HG03565 (cell line): ENCODE data around the gene STK35.

Experiments used
- ATAC-seq: cut with Tn5 transposase; IDR thresholded peaks from one replicate; pipeline ENCODE4 v1.9.1; 2021; ENCODE audit warnings: mild to moderate bottlenecking, moderate library complexity; ENCODE audit not compliant: unreplicated experiment

STK35 gene

DNA sequence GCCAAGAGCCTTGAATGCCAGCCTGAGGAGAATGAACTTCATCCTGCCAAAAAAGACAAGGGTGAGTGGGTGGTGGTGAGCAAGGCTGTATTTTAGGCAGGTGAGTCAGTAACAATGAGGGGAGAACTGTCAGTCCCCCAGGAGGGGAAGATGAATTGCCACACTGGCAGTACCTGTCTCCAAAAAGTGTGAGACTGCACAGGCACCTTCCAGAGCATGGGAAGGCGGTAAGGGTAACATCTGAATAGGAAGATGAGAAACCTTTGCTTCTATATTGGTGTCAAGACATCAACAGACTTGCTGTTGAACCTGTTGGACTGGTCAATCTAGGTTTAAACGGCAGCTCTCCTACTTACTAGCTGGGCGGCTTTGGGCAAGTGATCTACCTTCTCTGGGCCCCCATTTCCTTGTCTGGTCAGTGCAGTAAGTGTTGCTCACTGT, 30.9 kb downstream of the STK35 start:
- no peak for ATAC-seq

DNA sequence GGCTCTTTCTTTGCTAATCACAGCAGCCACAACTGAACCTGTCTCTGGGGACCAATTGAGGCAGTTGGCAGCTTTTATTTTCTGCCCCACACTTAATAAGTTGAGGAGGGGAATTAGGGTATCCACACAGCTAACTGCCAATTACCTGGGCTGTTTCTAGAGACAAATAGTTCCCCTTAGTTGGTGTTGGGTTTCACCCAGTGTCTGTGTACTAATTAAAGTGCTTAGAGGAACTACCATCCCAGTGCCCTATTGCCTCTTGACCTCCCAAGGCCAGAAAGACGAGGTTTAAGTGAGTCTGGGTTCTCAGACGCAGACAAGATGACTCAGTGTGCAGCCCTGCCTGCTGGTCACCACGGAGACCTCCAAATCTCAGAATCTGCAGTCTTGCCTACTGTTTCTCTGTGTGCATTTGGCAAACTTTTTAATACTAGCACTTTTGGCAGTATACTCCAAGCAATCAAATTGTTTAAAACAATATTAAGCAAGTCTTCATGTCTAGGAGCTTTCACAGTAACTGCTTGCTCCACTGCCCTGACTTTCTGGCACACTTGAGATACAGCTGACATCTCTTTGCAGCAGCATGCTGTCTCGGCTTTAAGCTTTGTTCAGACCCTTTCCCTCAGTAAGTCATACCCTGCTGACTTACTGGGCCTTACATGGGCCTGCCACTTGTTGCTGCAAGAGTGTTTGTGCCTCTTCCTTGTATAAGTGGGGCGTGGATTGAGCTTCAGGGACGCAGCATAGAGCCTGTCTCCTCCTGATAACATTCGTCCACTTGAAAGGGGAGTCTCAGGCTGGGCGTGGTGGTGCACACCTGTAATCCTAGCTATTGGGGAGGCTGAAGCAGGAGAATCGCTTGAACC, 31.9 kb downstream of the STK35 start:
- ATAC-seq, result no peak

DNA sequence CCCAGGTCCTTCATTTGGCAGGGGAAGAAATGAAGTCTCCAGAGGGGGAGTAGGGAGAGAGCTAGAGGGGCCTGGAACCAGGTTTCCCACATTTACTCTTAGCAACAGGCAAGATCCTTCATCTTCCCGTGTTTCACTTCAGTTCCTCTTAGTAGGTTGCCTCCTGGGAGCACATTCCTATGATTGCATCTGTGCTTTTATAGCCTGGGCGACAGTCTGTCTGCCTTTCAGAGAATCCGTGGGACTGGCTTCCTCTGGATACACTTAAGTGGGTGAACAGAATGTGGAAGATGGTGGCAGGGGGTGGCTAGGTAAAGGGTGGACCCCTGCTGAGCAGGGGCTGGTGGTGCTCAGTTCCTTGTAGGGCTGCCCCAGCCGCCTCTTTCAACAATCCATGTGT, 33.4 kb downstream of the STK35 start:
- no peak for ATAC-seq

DNA sequence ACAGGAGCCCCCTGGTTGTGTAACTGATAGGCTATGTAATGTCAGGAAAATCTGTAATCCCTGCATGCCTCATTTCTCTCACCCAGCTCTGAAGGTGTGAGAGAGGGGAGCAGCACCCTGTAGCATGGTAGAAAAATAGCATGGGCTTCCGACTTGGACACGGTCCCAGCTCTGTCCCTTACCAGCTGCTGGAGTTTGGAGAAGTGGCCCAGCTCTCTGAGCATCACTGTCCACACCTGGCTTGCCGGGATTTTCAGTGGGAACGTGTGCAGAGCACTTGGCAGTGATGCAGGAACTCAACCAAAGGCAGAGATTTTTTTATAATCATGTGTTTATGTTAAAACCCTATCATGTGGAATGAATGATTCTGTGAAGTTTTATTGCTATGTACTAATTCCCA, 34.6 kb downstream of the STK35 start:
- ATAC-seq, result no peak

DNA sequence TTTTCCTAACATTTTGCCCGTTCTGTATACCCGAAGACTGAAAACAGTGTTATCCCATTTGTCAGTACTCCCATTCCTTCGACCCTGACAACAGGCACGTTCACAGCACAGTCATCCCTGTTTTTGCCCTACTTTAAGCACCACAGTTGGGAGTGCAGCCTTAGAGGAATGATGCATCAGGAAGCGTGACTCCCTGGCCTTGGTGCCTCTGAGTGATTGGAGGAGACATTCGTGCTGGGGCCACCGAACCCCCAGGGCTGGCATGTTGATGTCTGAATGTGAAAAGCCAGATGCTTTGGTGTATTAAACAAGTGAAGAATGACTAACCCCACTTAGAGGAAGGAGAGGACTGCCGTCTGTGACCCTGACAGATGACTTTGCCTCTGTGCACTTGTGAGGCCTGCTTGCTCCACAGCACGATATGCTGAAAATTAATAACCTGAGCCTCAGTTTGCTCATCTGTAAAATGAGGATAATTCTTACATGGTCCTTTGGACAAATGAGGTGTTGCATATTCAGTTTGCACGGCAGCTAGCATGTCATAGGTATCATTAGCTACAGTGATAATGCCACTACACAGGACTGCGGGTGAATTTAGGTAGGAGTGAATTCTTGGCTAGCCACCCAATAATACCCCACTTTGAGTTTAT, 36.0 kb downstream of the STK35 start:
- ATAC-seq, result no peak

DNA sequence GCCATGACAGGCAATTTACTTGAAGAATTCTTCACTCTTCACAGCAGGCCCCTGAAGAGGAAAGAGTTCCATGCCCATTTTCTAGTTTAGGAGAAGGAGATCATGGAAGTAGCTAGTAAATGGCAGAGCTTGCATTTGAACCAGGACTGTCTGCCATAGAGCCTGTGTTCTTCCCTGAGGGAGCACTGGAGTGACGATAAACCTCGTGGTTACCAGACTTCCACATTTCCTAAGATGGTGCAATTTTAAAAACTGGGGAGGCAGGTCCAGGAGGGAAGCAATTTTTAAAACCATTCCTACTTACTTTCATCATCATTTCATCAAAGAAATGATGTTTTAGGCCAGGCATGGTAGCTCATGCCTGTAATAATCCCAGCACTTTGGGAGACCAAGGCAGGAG, 36.8 kb downstream of the STK35 start:
- ATAC-seq, result no peak

DNA sequence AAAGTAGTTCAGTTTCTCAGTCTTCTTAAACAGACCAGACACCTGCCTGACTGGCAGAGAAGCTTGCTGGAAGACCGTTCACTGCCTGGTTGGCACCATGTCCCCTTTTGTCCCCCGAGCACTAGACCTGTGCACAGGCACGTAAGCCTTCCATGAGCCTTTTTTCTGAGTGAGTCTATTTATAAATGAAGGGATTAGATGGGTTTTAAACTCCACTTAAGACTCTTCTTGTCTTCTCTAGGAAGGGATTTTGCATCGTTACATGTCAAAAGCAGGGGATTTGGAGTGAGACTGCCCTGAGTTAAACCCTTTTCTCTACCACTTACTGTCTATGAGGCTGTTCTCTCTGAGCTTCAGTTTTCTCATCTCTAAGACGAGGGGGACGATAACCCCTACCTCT, 37.6 kb downstream of the STK35 start:
- ATAC-seq, result no peak

DNA sequence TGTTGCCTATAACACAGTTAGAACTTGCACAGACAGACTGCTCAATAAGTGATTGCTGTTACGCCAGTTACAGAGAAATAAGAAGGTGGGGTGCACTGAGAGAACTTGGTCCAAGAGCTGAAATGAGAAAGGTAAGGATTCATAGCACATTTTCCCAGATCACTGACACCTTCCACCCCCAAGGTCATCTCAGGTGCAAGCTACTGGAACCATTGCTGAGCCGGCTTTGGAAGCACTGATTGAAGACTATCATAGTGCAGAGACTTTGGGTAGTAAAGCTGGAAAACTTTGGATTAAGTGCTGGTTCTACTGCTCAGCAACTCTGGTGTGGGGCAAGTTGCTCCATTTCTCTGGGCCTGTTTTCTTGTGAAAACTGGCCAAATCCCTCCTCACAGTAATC, 38.1 kb downstream of the STK35 start:
- ATAC-seq, result no peak

DNA sequence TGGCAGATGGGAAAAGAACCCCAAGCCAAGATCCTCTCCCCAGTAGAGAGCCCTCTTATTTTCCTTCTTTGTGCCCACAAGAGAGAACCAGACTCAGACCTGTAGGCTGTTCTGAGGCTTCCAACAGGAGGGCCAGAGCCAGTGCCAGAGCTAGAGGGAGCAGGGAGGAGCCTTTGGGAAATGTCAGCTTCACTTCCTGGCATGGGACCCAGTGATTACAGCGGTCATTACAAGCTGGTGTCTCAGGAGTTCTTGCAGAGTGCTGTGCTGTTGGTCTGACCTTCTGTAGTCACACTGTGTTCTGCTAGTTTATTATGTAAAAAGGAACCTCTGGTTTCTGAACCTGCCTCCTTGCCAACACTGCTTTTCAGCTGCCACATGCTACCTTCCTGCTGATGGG, 38.9 kb downstream of the STK35 start:
- ATAC-seq, result no peak

DNA sequence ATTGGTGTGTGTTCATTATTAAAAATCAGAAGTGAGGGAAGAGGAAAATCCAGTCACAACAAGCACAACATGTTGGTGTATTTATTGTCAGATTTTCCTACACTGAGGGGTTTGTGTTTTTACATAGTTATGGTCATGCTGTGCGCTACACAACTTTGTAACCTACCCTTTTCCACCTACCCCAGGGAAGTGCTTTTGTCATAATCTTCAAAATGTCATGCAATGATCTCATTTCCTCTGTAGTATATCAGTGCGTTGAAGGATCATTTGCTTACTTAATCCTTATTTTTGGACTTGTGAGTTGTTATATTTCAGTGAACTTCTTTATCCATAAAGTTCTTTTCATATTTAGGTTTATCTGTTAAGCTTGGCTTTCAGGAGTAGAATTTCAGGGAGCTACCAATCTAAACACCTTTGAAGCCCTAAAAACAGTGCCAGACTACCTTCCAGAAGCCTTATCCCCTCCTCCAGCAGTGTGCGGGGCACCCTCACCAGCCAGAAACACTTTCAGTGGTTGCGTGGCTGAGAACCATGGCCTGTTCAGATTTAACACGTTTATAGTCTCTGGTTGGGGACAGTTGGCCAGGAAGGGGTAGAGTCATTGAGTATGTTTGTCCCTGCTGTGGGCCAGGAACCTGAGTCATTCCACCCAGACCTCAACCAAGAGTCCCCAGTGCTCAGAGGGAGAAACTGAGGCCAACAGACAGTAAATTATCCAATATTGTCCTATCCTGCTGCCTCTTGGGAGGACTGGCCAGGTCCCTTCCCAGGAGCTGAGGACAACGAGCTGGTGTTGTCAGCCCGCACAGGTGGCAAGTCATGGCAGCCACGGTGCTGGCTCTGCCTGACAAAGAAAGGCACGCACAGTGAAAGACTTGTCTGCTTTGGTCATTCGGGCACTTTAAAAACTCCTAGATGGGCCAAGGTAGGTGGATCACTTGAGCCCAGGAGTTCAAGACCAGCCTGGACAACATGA, 40.3 kb downstream of the STK35 start:
- ATAC-seq, result no peak

DNA sequence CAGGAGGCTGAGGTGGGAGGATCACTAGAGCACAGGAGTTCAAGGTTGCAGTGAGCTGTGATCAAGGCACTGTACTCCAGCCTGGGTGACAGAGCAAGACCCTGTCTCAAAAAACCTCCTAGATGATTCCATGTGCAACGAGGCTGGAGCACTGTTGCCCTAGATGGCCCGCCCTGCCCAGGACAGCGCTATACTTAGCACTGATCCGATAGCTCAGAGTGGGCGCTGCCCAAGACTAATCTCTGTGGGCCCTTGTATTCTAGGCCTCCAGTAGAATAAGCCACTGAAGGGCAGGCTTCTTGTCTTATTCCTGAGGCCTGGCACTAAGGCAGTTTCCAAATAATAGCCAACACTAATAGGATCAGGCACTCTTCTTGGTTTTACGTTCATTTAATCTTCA, 41.0 kb downstream of the STK35 start:
- no peak for ATAC-seq

DNA sequence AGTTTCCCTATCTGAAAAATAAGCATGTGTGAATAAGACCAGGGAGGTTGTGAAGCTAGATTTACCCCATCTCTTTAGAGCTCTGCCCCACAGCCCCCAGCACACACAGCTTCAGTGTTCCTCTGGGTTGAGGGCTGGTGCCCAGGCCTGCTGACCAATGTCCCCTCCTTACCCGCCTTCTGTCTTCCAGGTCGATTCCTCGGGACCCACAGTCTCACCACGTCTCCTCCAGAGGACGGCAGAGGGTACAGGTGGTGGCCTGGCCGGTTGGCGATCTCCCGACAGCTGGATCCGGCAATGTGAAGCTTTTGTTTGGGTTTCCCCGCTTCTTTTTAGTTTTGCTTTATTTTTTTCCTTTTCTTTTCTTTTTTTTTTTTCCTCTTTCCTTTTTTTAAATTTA, 42.0 kb downstream of the STK35 start:
- ATAC-seq, result no peak

DNA sequence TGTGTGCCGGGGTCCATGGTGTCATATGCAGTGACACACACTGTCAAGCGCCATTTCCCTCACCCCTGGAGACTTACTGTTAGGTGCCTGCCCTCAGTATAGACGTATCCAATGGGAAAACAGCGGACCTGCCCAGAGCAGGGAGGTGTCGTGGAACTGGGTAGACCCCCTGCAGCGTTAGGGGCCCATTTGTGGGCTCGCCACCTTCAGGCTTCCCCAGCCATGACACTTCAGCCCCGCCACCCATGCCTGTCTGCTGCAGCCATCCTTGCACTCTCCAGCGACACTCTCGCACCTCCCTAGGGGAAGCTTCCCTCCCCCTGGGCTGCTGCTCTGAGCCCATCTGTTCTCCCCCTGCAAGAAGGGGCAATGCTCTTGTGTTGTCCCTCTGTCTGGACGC, 43.2 kb downstream of the STK35 start:
- ATAC-seq, result no peak

DNA sequence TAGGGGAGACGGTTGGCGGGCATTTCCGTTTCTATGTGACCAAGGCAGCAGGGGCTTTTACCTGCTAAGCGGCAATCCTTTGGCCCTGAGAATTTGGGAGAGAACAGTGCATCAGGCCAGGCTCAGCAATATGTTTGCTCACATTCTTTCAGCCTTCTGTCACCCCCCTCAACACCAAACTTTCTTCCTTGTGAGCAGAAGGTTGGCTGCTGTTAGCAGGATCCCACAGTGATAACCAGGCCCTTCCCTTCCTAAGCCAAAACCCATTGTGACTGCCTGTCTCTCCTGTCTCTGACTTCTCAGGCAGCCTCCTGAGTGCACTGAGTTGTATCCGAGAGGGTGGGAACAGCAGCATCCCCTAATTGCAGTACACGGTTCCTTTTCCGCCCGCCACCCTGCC, 43.7 kb downstream of the STK35 start:
- ATAC-seq, result no peak

DNA sequence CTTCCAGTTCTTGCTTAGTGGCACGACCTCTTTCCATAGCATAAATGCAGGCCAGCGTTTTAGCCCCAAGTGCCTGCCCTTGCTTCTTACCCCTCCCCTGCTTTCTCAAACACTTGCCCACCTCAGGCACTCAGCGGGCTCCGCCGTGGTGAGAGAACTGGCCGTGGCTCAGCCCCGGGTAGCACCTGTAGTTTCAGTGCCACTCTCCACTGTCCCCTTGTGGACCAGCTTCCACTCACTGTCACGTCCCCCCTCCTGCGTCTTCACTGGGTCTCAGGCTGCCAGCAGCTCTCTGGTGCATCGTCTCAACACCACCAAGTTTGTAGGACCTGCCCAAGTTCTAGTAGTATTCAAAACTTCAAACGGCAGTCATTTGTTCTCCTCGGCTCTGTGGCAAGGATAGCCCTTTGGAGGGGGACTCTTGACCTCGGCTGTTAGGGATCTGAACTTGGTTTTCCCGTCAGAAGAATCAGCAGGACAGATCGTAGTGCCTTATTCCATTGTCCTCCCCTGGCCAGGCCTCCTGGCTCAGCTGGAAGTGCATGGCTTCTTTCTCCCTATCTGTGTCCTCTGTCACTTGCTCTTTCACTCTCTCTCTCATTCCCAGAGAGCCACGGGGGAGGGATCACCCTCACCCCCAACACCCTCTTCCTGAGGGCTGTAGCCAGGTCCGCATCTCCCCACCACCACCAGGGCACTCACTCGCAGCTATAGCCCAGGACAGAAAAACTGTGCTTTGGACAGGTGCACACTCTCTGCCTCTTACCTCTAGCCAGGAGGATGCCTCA, 44.6 kb downstream of the STK35 start:
- ATAC-seq, result no peak

DNA sequence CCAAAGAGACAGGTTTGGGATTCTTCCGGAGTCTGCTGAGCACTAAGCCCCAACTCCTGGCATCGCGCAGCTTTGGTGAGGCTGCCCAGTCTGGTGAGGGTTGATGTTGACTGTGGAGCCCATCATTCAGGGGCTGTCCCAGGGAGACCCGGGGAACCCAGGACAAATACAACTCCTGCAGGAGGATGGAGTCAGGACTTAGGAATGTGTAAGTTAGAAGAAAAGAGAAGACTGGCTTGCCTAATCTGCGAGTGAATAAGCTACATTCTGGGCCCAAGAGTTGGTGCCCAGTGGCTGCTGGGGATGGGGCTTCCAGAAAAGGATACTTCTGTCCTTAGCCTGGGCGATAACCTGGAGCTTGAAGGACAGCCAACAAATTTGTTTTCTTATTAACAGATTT, 47.9 kb downstream of the STK35 start:
- ATAC-seq, result no peak

DNA sequence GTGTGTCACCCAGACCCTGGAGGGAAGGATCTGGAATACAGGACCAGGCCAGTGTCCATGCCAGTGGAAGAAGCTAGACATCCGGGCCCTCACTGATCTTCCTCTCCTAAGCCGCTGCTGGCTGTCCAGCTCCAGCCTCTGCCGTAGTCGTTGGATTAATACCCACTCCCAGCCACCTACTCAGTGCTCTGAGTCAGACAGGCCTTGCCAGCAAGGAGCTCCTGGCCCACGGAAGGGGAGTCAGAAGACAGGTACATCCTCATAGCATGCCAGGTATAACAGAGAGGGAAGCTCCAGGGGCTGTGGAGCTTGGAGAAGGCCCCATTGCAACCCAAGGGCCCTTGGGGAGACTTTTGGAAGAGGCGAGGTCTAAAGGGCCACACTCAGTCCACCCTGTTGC, 49.0 kb downstream of the STK35 start:
- ATAC-seq, result no peak

DNA sequence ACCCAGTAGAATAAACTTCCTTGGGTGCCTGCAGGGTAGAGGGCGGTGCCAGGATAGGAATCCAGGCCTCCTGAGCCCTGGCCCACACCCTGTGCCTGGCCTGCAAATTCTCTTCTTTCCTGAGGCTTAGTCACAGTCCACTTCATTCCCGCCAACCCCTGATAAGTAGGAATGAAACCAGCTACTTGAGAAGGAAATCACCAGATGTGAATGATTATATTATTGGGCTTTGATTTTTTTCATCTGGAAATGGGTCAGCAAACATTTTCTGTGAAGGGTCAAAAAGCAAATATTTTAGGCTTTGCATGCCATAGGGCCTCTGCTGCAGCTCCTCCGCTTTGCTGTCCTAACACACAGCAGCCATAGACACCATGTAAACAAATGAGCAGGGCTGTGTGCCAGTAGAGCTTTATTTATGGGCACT, 50.2 kb downstream of the STK35 start:
- ATAC-seq, result no peak

DNA sequence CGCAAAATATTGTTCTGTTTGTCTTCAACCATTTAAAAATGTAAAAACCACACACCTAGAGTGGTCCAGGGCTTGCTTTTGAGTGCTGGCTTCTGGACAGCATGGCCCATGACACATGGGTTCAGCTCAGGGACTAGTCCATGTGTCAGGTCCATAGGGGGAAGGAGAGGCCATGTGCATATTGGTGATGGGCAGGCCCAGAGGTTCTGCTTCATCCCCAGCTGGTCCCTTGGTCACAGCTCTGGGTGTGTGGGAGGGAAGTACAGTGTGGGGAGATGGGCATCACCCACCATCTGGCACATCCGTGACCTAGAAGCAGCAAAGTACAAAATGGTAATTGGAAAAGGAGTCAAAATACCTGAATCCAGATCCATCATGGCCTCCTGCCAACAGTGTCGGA, 50.7 kb downstream of the STK35 start:
- no peak for ATAC-seq

DNA sequence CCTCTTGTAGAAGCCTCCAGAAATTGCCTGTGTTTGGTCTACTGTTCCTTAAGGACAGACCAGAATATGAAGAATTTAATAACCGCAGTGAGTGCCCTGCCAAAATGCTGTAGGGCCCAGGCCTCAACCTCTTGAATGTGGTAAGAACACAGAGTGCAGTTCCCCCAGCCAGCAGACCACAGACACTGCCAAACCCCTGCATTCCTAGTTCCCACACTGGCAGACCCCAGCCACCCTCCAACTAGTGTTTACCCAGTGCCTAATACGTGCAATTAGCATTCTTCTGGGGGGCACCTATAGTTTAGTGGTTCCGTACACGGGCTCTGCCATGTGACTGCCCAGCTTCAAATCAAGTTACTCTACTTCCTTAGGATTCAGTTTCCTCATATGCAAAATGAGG, 51.7 kb downstream of the STK35 start:
- ATAC-seq, result no peak

DNA sequence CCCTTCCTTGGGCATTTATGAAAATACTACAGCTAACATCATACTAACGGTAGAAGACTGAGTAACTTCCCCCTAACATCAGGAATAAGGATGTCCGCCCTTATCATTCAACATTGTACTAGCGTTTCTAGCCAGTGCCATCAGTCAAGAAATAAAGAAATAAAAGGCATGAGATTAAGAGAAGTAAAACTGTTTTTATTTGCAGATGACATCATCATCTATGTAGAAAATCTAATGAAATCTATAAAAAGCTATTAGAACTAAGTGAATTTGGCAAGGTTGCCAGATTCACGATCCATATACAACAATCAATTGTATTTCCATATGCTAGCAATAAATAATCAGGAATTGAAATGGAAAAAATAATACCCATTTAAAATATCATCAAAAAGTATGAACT, 54.6 kb downstream of the STK35 start:
- ATAC-seq, result no peak
